H9 (cell line): ENCODE results near the gene NCOA1. TPM values are rescaled to one million over a fixed set of nuclear protein-coding genes. Genes with fewer than 3 reads are reported as not detected.

Experiments used
- DNase-seq: peaks from one replicate; pipeline ENCODE4 v3.0.0-alpha.2; 2017
- H2AFZ ChIP-seq: one replicate; pipeline ENCODE4 v1.6.1; 2013; ENCODE audit warnings: mild to moderate bottlenecking, low read length, control low read depth, moderate library complexity
- H2AK5ac ChIP-seq: 2 replicates; pipeline ENCODE4 v1.6.1; 2013; ENCODE audit warnings: low read length, control low read depth, mixed read lengths; ENCODE audit not compliant: insufficient read length
- H2BK120ac ChIP-seq: one replicate; pipeline ENCODE4 v1.6.1; 2013; ENCODE audit warnings: low read depth, mild to moderate bottlenecking, low read length, control low read depth, inconsistent platforms; ENCODE audit not compliant: poor library complexity, severe bottlenecking
- H2BK12ac ChIP-seq: 2 replicates; pipeline ENCODE4 v1.6.1; 2013; ENCODE audit warnings: low read length, control low read depth, mixed read lengths, low read depth; ENCODE audit not compliant: insufficient read length
- H2BK15ac ChIP-seq: 2 replicates; pipeline ENCODE4 v1.6.1; 2013; ENCODE audit warnings: low read depth, low read length, control low read depth
- H2BK20ac ChIP-seq: one replicate; pipeline ENCODE4 v1.6.1; 2013; ENCODE audit warnings: low read depth, mild to moderate bottlenecking, low read length, control low read depth, inconsistent platforms; ENCODE audit not compliant: poor library complexity, severe bottlenecking
- H2BK5ac ChIP-seq: 2 replicates; pipeline ENCODE4 v1.6.1; 2013; ENCODE audit warnings: low read length, control low read depth, mixed read lengths; ENCODE audit not compliant: insufficient read length
- H3K14ac ChIP-seq: 2 replicates; pipeline ENCODE4 v1.6.1; 2013; ENCODE audit warnings: low read length, control low read depth; ENCODE audit not compliant: insufficient read depth
- H3K18ac ChIP-seq: 2 replicates; pipeline ENCODE4 v1.6.1; 2013; ENCODE audit warnings: low read depth, mild to moderate bottlenecking, mixed read lengths, low read length, control low read depth; ENCODE audit not compliant: insufficient read length
- H3K23ac ChIP-seq: 2 replicates; pipeline ENCODE4 v1.6.1; 2013; ENCODE audit warnings: low read length, control low read depth, mixed read lengths, low read depth; ENCODE audit not compliant: insufficient read length
- H3K23me2 ChIP-seq: 2 replicates; pipeline ENCODE4 v1.6.1; 2013; ENCODE audit warnings: low read depth, mild to moderate bottlenecking, mixed read lengths, low read length, control low read depth; ENCODE audit not compliant: insufficient read length, poor library complexity, severe bottlenecking
- H3K27ac ChIP-seq: 2 replicates; pipeline ENCODE4 v1.5.1; 2013; ENCODE audit warnings: low read length, control low read depth, mixed read lengths, low read depth; ENCODE audit not compliant: insufficient read length
- H3K27me3 ChIP-seq: 2 replicates; pipeline ENCODE4 v1.6.1; 2013; ENCODE audit warnings: low read length, control low read depth, inconsistent platforms; ENCODE audit not compliant: insufficient read depth
- H3K4ac ChIP-seq: 2 replicates; pipeline ENCODE4 v1.6.1; 2013; ENCODE audit warnings: low read depth, mild to moderate bottlenecking, control low read depth, inconsistent platforms, low read length, moderate library complexity
- H3K4me1 ChIP-seq: 2 replicates; pipeline ENCODE4 v1.6.1; 2013; ENCODE audit warnings: low read length, control low read depth, inconsistent platforms; ENCODE audit not compliant: insufficient read depth
- H3K4me2 ChIP-seq: 2 replicates; pipeline ENCODE4 v1.6.1; 2013; ENCODE audit warnings: low read length, control low read depth, mixed read lengths; ENCODE audit not compliant: insufficient read length, insufficient read depth
- H3K56ac ChIP-seq: 2 replicates; pipeline ENCODE4 v1.6.1; 2013; ENCODE audit warnings: low read depth, mild to moderate bottlenecking, mixed read lengths, low read length, control low read depth; ENCODE audit not compliant: insufficient read length
- H3K79me1 ChIP-seq: 2 replicates; pipeline ENCODE4 v1.6.1; 2013; ENCODE audit warnings: low read depth, mild to moderate bottlenecking, moderate library complexity, low read length, control low read depth, inconsistent platforms; ENCODE audit not compliant: insufficient read depth, poor library complexity, severe bottlenecking
- H3K79me2 ChIP-seq: 2 replicates; pipeline ENCODE4 v1.6.1; 2013; ENCODE audit warnings: low read length, control low read depth, inconsistent platforms; ENCODE audit not compliant: insufficient read depth
- H3K9ac ChIP-seq: 2 replicates; pipeline ENCODE4 v1.6.1; 2013; ENCODE audit warnings: low read length, control low read depth, mixed read lengths; ENCODE audit not compliant: insufficient read length; ENCODE audit errors: extremely low read depth
- H3K9me3 ChIP-seq: one replicate; pipeline ENCODE4 v1.6.1; 2013; ENCODE audit warnings: low read depth, low read length, inconsistent platforms; ENCODE audit not compliant: control insufficient read depth
- H3T11ph ChIP-seq: one replicate; pipeline ENCODE4 v1.6.1; 2013; ENCODE audit warnings: mild to moderate bottlenecking, low read length, control low read depth, inconsistent platforms
- H4K20me1 ChIP-seq: one replicate; pipeline ENCODE4 v1.6.1; 2013; ENCODE audit not compliant: control insufficient read depth, insufficient read length, insufficient read depth
- H4K5ac ChIP-seq: 2 replicates; pipeline ENCODE4 v1.6.1; 2013; ENCODE audit warnings: low read depth, mild to moderate bottlenecking, mixed read lengths, low read length, control low read depth; ENCODE audit not compliant: insufficient read length
- H4K8ac ChIP-seq: replicated peaks from 2 replicates; pipeline ENCODE4 v1.6.1; 2013; ENCODE audit warnings: low read length, control low read depth, mixed read lengths, low read depth; ENCODE audit not compliant: insufficient read length
- H4K91ac ChIP-seq: 2 replicates; pipeline ENCODE4 v1.6.1; 2013; ENCODE audit warnings: low read depth, mild to moderate bottlenecking, moderate library complexity, mixed read lengths, low read length, control low read depth; ENCODE audit not compliant: insufficient read length
- H3K27ac Mint-ChIP-seq, 3 experiments: 2 replicates in 2 of 3; 3 replicates in 1 of 3; pipeline ENCODE4 v1.8.0; 2020 to 2021; ENCODE audit warnings: mixed read lengths in 3 of 3, mild to moderate bottlenecking in 1 of 3, moderate library complexity in 1 of 3
- H3K27me3 Mint-ChIP-seq: 2 replicates; pipeline ENCODE4 v1.8.0; 2021; ENCODE audit warnings: low read depth, mild to moderate bottlenecking, moderate library complexity, mixed read lengths
- H3K36me3 Mint-ChIP-seq, 3 experiments: 2 replicates in 2 of 3; 3 replicates in 1 of 3; pipeline ENCODE4 v1.8.0; 2020 to 2021; ENCODE audit warnings: low read depth in 3 of 3, mixed read lengths in 3 of 3; ENCODE audit not compliant: insufficient read depth in 1 of 3
- H3K4me1 Mint-ChIP-seq, 2 experiments: 2 replicates each; pipeline ENCODE4 v1.8.0; 2020; ENCODE audit warnings: mixed read lengths in 2 of 2
- H3K4me3 Mint-ChIP-seq, 2 experiments: 2 replicates in 1 of 2; 3 replicates in 1 of 2; pipeline ENCODE4 v1.8.0; 2020 to 2021; ENCODE audit warnings: mild to moderate bottlenecking in 2 of 2, mixed read lengths in 2 of 2, moderate library complexity in 1 of 2
- H3K9me3 Mint-ChIP-seq, 2 experiments: 2 replicates in 1 of 2; 3 replicates in 1 of 2; pipeline ENCODE4 v1.8.0; 2020; ENCODE audit warnings: mild to moderate bottlenecking in 2 of 2, mixed read lengths in 2 of 2, moderate library complexity in 1 of 2
- WGBS: extraction: QIAGEN DNeasy Blood & Tissue Kit; methylation state at CpG from one replicate; pipeline ENCODE4 v1.1.7; 2013; ENCODE audit warnings: missing lambda C conversion rate, low lambda C conversion rate, mixed read lengths; ENCODE audit not compliant: insufficient read length; ENCODE audit errors: extremely low coverage; 5-methylcytosine and 5-hydroxymethylcytosine counted together
- total RNA-seq: library from RNA; stranded (reverse); gene quantifications from 2 replicates; pipeline ENCODE4 v1.2.1, GENCODE V29; 2021
- TF ChIP-seq, protein P1 (sequence below): fragments of 200-600 bp; sonication (generic); conservative IDR thresholded peaks from 3 replicates; pipeline ENCODE4 v1.8.0; 2021; ENCODE audit warnings: antibody characterized with exemption, mild to moderate bottlenecking

The NCOA1 gene
- total RNA-seq, 1 experiment from 2014 or later: 14.8 TPM

DNA sequence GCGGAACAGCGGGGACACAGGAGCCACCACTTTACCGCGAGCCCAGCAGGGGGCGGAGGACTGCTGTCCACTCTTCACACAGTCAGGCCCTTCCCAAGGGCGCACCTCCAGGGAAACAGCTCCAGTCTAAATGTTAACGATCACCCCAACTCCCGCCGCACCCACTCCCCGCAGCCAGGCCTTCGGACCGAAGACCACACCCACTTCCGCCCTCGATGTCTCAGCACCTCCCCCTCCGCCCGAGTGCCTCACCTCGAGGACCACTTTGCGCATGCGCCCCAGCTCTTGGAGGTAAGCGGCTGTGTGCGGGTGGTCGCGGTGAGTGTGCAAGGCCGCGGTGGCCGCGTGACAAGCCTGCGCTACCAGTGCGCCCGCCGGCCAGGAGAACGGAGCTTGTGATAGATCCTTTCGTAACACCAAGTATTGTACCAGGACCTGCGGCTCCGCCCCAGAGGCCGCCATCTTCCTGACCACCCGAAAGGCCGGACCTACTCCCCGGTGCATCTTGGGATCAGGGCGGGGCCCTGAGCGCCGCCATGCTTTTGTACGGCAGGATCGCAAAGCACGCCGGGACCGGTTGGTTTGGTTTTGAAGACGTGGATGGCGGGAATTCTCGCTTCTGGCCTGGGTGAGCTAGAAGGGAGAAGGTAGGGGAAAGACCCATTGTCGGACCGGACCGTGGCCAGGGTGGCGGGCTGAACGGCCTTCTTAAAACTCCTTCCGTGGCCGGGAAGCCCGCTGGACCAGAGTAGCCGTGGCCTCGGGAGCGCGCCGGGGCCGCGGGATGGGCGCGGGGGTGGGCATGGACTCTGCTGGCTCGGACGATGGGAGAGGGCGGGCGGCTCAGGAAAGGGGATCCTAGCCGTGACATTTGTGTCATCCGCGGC, 302.1 kb downstream of the NCOA1 start, which contains the start of the genes CENPO and PTRHD1:
Gene CENPO, plus strand, starts transcription at position 552 of the 887 bp plus-strand sequence. CDS start 495 bp downstream, outside the sequence.
Gene PTRHD1, minus strand, starts transcription at position 518 of the 887 bp plus-strand sequence. Its CDS starts 14 bp downstream, at position 504.
- H3K79me1 ChIP-seq: no peaks in the 10 kb centered on the region
- H3T11ph ChIP-seq: no peak within 1 kb of the TSS

More for the DNA sequence above, 302.1 kb downstream of the NCOA1 start, which contains the start of the genes CENPO and PTRHD1:
- H2AFZ ChIP-seq: no peak within 1 kb of the TSS
- WGBS: no CpG with 5 or more reads among the region's 74 CpGs
- no peak within 1 kb of the TSS for H4K8ac ChIP-seq
- peak within 1 kb of the TSS; percentile 58 for H3K27ac ChIP-seq
- H2BK20ac ChIP-seq: no peak within 1 kb of the TSS
- no peaks in the 10 kb centered on the region for H3K9me3 ChIP-seq
- H2AK5ac ChIP-seq: peak within 1 kb of the TSS; percentile 28
- peaks cover 37 to 39% of the 10 kb centered on the region in 2 experiments for H3K4me1 Mint-ChIP-seq
- no peak within 1 kb of the TSS; the same call in 1 of the 2 replicates for H3K4ac ChIP-seq
- peak within 1 kb of the TSS; percentile 98 for H3K9ac ChIP-seq
- H3K4me2 ChIP-seq: peak within 1 kb of the TSS; percentile 99
- H3K36me3 Mint-ChIP-seq: peaks cover 32 to 46% (median 45%) of the 10 kb centered on the region in 3 experiments
- no peak within 1 kb of the TSS for H3K56ac ChIP-seq
- peak within 1 kb of the TSS; percentile 89 for H4K5ac ChIP-seq
- H2BK15ac ChIP-seq: no peak within 1 kb of the TSS
- H2BK120ac ChIP-seq: no peak within 1 kb of the TSS
- H3K23ac ChIP-seq: no peak within 1 kb of the TSS
- H3K79me2 ChIP-seq: peaks cover 36% of the 10 kb centered on the region; the same call in 1 of the 2 replicates
- DNase-seq: peak; percentile 97
- peak within 1 kb of the TSS; percentile 99 to 100 (median 100) for H3K27ac Mint-ChIP-seq
- no peaks in the 10 kb centered on the region for H4K20me1 ChIP-seq
- H4K91ac ChIP-seq: no peak within 1 kb of the TSS
- H3K14ac ChIP-seq: peak within 1 kb of the TSS; percentile 99
- H3K9me3 Mint-ChIP-seq: peaks cover 0 to under 1% of the 10 kb centered on the region in 2 experiments; a peak in 1 of 5 replicates
- peak within 1 kb of the TSS; percentile 96 to 97 for H3K4me3 Mint-ChIP-seq
- H3K18ac ChIP-seq: peak within 1 kb of the TSS; percentile 99
- H2BK5ac ChIP-seq: peak within 1 kb of the TSS; percentile 76
- H3K23me2 ChIP-seq: peaks cover 13% of the 10 kb centered on the region
- no peak within 1 kb of the TSS for H2BK12ac ChIP-seq
- H3K4me1 ChIP-seq: no peaks in the 10 kb centered on the region
- H3K27me3 ChIP-seq: no peaks in the 10 kb centered on the region
- no peaks in the 10 kb centered on the region for H3K27me3 Mint-ChIP-seq
- TF ChIP-seq, protein P1, sequence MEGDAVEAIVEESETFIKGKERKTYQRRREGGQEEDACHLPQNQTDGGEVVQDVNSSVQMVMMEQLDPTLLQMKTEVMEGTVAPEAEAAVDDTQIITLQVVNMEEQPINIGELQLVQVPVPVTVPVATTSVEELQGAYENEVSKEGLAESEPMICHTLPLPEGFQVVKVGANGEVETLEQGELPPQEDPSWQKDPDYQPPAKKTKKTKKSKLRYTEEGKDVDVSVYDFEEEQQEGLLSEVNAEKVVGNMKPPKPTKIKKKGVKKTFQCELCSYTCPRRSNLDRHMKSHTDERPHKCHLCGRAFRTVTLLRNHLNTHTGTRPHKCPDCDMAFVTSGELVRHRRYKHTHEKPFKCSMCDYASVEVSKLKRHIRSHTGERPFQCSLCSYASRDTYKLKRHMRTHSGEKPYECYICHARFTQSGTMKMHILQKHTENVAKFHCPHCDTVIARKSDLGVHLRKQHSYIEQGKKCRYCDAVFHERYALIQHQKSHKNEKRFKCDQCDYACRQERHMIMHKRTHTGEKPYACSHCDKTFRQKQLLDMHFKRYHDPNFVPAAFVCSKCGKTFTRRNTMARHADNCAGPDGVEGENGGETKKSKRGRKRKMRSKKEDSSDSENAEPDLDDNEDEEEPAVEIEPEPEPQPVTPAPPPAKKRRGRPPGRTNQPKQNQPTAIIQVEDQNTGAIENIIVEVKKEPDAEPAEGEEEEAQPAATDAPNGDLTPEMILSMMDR: peak; percentile 37; the same call in 2 of the 3 replicates
